OCI-LY3 (cell line): Measurements from ENCODE around the gene SQSTM1.

ENCODE experiments used
- H2AFZ ChIP-seq: fragments of 200-600, 300-600 bp; shearing (Covaris generic); 2 replicates; pipeline ENCODE4 v1.6.0; 2014; ENCODE audit warnings: antibody characterized with exemption, low read depth, low read length
- H3K27ac ChIP-seq: fragments of 200-600, 300-600 bp; sonication (generic); 2 replicates; pipeline ENCODE4 v1.5.1; 2014; ENCODE audit warnings: mild to moderate bottlenecking, low read length, moderate library complexity, mixed read lengths
- H3K27me3 ChIP-seq: fragments of 200-600, 300-600 bp; sonication (generic); 2 replicates; pipeline ENCODE4 v1.6.1; 2014; ENCODE audit warnings: low read depth, low read length, mixed read lengths
- H3K36me3 ChIP-seq: fragments of 200-600, 300-600 bp; sonication (generic); replicated peaks from 2 replicates; pipeline ENCODE3; 2014; ENCODE audit warnings: low read depth, low read length, mixed read lengths
- H3K4me1 ChIP-seq: fragments of 300-600, 200-600 bp; sonication (generic); 2 replicates; pipeline ENCODE4 v1.6.1; 2014; ENCODE audit warnings: low read length, mixed read lengths
- H3K4me2 ChIP-seq: fragments of 200-600, 300-600 bp; sonication (generic); 2 replicates; pipeline ENCODE4 v1.6.1; 2014; ENCODE audit warnings: low read length, mixed read lengths
- H3K4me3 ChIP-seq: fragments of 300-600, 200-600 bp; sonication (generic); 2 replicates; pipeline ENCODE4 v1.5.1; 2014; ENCODE audit warnings: antibody characterized with exemption, mild to moderate bottlenecking, low read length, moderate library complexity
- H3K79me2 ChIP-seq: fragments of 300-600, 200-600 bp; shearing (Covaris generic); 2 replicates; pipeline ENCODE4 v1.6.1; 2014; ENCODE audit warnings: mild to moderate bottlenecking, low read length, mixed read lengths
- H3K9ac ChIP-seq: fragments of 300-600, 200-600 bp; shearing (Covaris generic); 2 replicates; pipeline ENCODE4 v1.6.0; 2014; ENCODE audit warnings: mild to moderate bottlenecking, low read length, moderate library complexity
- H3K9me3 ChIP-seq: fragments of 200-600, 300-600 bp; shearing (Covaris generic); 2 replicates; pipeline ENCODE4 v1.6.1; 2014; ENCODE audit warnings: low read length, mixed read lengths; ENCODE audit not compliant: insufficient read depth
- H4K20me1 ChIP-seq: fragments of 200-600, 300-600 bp; sonication (generic); 2 replicates; pipeline ENCODE4 v1.6.1; 2016; ENCODE audit warnings: low read length, mixed read lengths; ENCODE audit not compliant: insufficient read depth
- EZH2phosphoT487 ChIP-seq: fragments of 200-600 bp; shearing (Covaris generic); IDR thresholded peaks from 2 replicates; pipeline ENCODE4 v1.6.1; 2018; ENCODE audit warnings: antibody characterized with exemption, mixed run types, low read depth
- TF ChIP-seq, protein P1 (sequence below): fragments of 200-600, 300-600 bp; sonication (generic); IDR thresholded peaks from 2 replicates; pipeline ENCODE4 v1.5.1; 2014; ENCODE audit warnings: antibody characterized with exemption, low read length, low read depth

The SQSTM1 gene

GRCh38 chr5:179873588-179874110, 52.9 kb downstream of the SQSTM1 start:
- no peaks in the 10 kb centered on the region for H3K4me1 ChIP-seq
- H3K9ac ChIP-seq: no peak overlapping the region
- no peak overlapping the region for H3K4me2 ChIP-seq
- no peak overlapping the region for H3K4me3 ChIP-seq
- TF ChIP-seq, protein P1, sequence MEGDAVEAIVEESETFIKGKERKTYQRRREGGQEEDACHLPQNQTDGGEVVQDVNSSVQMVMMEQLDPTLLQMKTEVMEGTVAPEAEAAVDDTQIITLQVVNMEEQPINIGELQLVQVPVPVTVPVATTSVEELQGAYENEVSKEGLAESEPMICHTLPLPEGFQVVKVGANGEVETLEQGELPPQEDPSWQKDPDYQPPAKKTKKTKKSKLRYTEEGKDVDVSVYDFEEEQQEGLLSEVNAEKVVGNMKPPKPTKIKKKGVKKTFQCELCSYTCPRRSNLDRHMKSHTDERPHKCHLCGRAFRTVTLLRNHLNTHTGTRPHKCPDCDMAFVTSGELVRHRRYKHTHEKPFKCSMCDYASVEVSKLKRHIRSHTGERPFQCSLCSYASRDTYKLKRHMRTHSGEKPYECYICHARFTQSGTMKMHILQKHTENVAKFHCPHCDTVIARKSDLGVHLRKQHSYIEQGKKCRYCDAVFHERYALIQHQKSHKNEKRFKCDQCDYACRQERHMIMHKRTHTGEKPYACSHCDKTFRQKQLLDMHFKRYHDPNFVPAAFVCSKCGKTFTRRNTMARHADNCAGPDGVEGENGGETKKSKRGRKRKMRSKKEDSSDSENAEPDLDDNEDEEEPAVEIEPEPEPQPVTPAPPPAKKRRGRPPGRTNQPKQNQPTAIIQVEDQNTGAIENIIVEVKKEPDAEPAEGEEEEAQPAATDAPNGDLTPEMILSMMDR: no peak
- no peaks in the 10 kb centered on the region for H3K9me3 ChIP-seq
- no peaks in the 10 kb centered on the region for H4K20me1 ChIP-seq
- peaks cover 69% of the 10 kb centered on the region for H3K36me3 ChIP-seq
- no peaks in the 10 kb centered on the region for H3K27me3 ChIP-seq
- no peak overlapping the region for H2AFZ ChIP-seq
- H3K79me2 ChIP-seq: no peaks in the 10 kb centered on the region
- no peak overlapping the region for H3K27ac ChIP-seq

GRCh38 chr5:179874136-179874535, 53.4 kb downstream of the SQSTM1 start:
- no peak overlapping the region for H3K9ac ChIP-seq
- TF ChIP-seq, protein P1: no peak
- TF ChIP-seq EZH2phosphoT487: no peak
- H3K4me3 ChIP-seq: no peak overlapping the region
- H3K27me3 ChIP-seq: no peaks in the 10 kb centered on the region
- H4K20me1 ChIP-seq: no peaks in the 10 kb centered on the region
- no peaks in the 10 kb centered on the region for H3K79me2 ChIP-seq
- no peaks in the 10 kb centered on the region for H3K9me3 ChIP-seq
- H3K36me3 ChIP-seq: peaks cover 70% of the 10 kb centered on the region
- no peak overlapping the region for H3K27ac ChIP-seq
- no peak overlapping the region for H2AFZ ChIP-seq
- H3K4me1 ChIP-seq: no peaks in the 10 kb centered on the region
- no peak overlapping the region for H3K4me2 ChIP-seq

- no peak overlapping the region for H2AFZ ChIP-seq
- no peaks in the 10 kb centered on the region for H3K9me3 ChIP-seq
- no peaks in the 10 kb centered on the region for H3K4me1 ChIP-seq
- H3K9ac ChIP-seq: no peak overlapping the region
- H3K4me2 ChIP-seq: no peak overlapping the region
- no peaks in the 10 kb centered on the region for H3K79me2 ChIP-seq
- no peak overlapping the region for H3K27ac ChIP-seq
- H3K27me3 ChIP-seq: no peaks in the 10 kb centered on the region
- peaks cover 67% of the 10 kb centered on the region for H3K36me3 ChIP-seq
- H4K20me1 ChIP-seq: no peaks in the 10 kb centered on the region
- H3K4me3 ChIP-seq: no peak overlapping the region
- TF ChIP-seq, protein P1: no peak
- TF ChIP-seq EZH2phosphoT487: no peak
Measured at GRCh38 chr5:179874536-179875292, 54.0 kb downstream of the SQSTM1 start.

GRCh38 chr5:179875741-179876609, 55.3 kb downstream of the SQSTM1 start:
- Histone ChIP-seq H3K4me1 (no peaks in the 10 kb centered on the region), H4K20me1 (no peaks in the 10 kb centered on the region), H3K4me2 (no peak overlapping the region), H2AFZ (no peak overlapping the region), H3K4me3 (no peak overlapping the region), H3K79me2 (no peaks in the 10 kb centered on the region), H3K27ac (no peak overlapping the region), H3K9ac (no peak overlapping the region), H3K9me3 (no peaks in the 10 kb centered on the region), H3K27me3 (no peaks in the 10 kb centered on the region), H3K36me3 (peaks cover 58% of the 10 kb centered on the region)
- TF ChIP-seq, protein P1: no peak
- no peak for TF ChIP-seq EZH2phosphoT487
